Osteocyte (in vitro differentiated cells): ENCODE data around the gene SH2D4B. TPM values are rescaled to one million over a fixed set of nuclear protein-coding genes. Genes with fewer than 3 reads are reported as not detected.

Experiments
- DNase-seq: peaks from one replicate; pipeline ENCODE4 v3.0.0; 2021; ENCODE audit warnings: mixed read lengths; ENCODE audit not compliant: unreplicated experiment; ENCODE audit errors: extremely low spot score
- H3K27ac Mint-ChIP-seq: one replicate; pipeline ENCODE4 v1.8.0; 2021; ENCODE audit warnings: mild to moderate bottlenecking, mixed read lengths; ENCODE audit not compliant: unreplicated experiment
- H3K27me3 Mint-ChIP-seq: one replicate; pipeline ENCODE4 v1.8.0; 2021; ENCODE audit warnings: mixed read lengths; ENCODE audit not compliant: unreplicated experiment
- H3K36me3 Mint-ChIP-seq: one replicate; pipeline ENCODE4 v1.8.0; 2021; ENCODE audit warnings: mixed read lengths; ENCODE audit not compliant: unreplicated experiment
- H3K4me1 Mint-ChIP-seq: one replicate; pipeline ENCODE4 v1.8.0; 2021; ENCODE audit warnings: mixed read lengths; ENCODE audit not compliant: unreplicated experiment
- H3K4me3 Mint-ChIP-seq: one replicate; pipeline ENCODE4 v1.8.0; 2021; ENCODE audit warnings: mild to moderate bottlenecking, moderate library complexity, mixed read lengths; ENCODE audit not compliant: unreplicated experiment
- H3K9me3 Mint-ChIP-seq: one replicate; pipeline ENCODE4 v1.8.0; 2021; ENCODE audit warnings: mixed read lengths; ENCODE audit not compliant: unreplicated experiment
- CTCF ChIP-seq: fragments of 200-600 bp; sonication (generic); IDR thresholded peaks from 2 replicates; pipeline ENCODE4 v1.5.0; 2021; ENCODE audit warnings: antibody characterized with exemption, mild to moderate bottlenecking, moderate library complexity
- total RNA-seq: library from RNA; stranded (reverse); gene quantifications from 2 replicates; pipeline ENCODE4 v1.2.1, GENCODE V29; 2021

Gene SH2D4B
- total RNA-seq, 1 donor from 2014 or later = not detected

DNA sequence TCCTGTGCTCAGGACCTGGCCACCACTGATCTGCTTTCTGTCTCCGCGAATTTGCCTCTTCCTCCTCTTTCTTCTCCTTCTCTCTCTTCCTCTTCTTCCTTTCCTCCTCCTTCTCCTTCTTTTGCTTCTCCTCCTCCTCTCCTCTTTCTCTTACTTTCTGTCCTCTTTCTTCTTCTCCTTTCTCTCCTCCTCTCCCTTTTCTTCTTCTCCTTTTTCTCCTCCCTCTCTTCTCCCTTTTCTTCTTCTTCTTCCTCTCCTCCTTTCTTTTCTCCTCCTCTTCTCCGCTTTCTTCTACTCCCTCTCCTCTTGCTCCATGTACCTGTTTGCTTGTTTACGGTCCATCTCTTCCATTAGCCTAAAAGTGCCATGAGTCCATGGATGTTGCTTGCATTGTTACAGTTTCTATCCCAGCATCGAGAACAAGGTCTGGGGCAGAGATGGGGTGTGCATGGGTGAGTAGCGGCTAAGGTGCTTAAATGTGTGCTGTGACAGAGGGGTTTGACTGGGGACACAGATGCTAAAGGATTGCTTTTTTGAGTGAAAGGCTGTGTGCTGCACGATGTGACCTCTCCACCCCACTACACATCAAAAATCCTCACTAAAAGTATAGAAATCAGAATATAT, 7.7 kb downstream of the SH2D4B start:
- H3K4me1 Mint-ChIP-seq = no peaks in the 10 kb centered on the region
- no peaks in the 10 kb centered on the region for H3K36me3 Mint-ChIP-seq
- H3K27ac Mint-ChIP-seq = no peak overlapping the region
- no peaks in the 10 kb centered on the region for H3K9me3 Mint-ChIP-seq
- H3K27me3 Mint-ChIP-seq = peaks cover 14% of the 10 kb centered on the region
- H3K4me3 Mint-ChIP-seq = no peak overlapping the region
- no peak for DNase-seq
- TF ChIP-seq CTCF = no peak

DNA sequence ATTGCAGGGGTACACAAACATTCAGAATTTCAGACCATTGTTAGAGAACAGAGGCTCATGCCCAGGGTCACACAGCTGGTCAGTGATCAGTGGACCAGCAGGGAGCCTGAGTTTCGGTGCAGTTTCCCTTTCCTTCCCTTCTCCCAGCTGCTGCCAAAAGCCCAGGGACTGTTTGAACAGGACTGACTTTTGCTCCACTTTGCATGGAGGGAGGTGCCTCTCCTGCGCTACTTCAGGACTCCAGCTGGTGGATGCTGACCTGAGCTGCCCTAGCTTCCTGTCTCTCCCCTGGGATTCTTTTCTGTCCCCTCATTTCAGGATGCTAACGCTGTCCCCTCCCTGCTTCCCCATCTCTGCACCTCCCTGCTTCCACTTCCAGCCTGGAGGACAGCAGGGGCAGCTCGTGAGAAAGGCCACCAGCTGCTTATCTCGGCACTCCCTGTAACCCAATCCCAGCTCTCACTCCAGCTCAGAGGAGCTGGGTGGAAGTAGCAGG, 14.5 kb downstream of the SH2D4B start:
- TF ChIP-seq CTCF = no peak
- Mint-ChIP-seq H3K9me3 (no peaks in the 10 kb centered on the region), H3K4me3 (no peak overlapping the region), H3K27ac (no peak overlapping the region), H3K4me1 (peaks cover 3% of the 10 kb centered on the region), H3K36me3 (no peaks in the 10 kb centered on the region), H3K27me3 (peaks cover 32% of the 10 kb centered on the region)
- DNase-seq = peak; percentile 64

GRCh38 chr10:80553436-80553835, 15.7 kb downstream of the SH2D4B start:
- H3K36me3 Mint-ChIP-seq = no peaks in the 10 kb centered on the region
- peaks cover 3% of the 10 kb centered on the region for H3K4me1 Mint-ChIP-seq
- peak; percentile 67 for DNase-seq
- H3K4me3 Mint-ChIP-seq = no peak overlapping the region
- H3K27me3 Mint-ChIP-seq = peaks cover 37% of the 10 kb centered on the region
- no peaks in the 10 kb centered on the region for H3K9me3 Mint-ChIP-seq
- H3K27ac Mint-ChIP-seq = no peak overlapping the region
- TF ChIP-seq CTCF = no peak

DNA sequence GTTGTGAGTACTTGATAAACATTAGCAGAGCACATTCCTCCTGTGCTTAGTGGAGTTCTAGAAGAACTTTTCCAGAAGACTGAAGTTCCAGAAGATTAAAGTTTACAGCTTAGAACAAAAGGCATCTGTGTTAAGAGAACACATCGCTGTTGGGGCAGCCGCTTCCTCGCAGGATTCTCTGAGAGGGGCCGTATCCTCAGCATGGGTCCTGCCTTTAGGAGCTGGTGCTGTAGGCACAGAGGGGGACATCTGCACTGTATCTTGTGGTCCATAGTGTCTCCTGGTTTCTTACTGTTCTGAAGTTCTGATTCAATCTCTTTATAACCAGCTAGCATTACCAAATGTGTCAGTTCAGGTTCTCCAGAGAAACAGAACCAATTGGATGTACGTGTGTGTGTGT, 16.3 kb downstream of the SH2D4B start:
- Mint-ChIP-seq H3K4me1 (peaks cover 3% of the 10 kb centered on the region), H3K9me3 (no peaks in the 10 kb centered on the region), H3K36me3 (no peaks in the 10 kb centered on the region), H3K27ac (no peak overlapping the region), H3K4me3 (no peak overlapping the region), H3K27me3 (peaks cover 35% of the 10 kb centered on the region)
- TF ChIP-seq CTCF = no peak
- peak; percentile 38 for DNase-seq

DNA sequence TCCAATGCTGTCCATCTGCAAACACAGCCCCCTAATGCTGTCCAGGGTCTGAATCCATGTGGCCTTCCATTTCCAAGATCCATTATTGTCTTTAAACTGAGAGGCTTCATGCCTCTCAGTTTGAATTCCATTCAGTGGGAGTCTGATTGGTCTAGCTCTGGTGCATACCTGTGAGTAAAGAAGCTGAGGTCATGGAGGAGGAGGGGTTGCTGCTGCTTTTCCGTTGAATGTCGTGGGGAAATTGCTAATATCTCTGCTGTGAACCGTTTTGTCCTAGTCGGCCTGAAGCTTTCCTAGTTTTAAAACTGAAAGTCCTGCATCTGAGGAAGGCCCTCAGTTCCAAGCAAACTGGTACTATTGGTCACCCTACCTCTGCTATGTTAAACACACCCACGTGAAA, 17.7 kb downstream of the SH2D4B start:
- Mint-ChIP-seq H3K9me3 (no peaks in the 10 kb centered on the region), H3K4me1 (peaks cover 3% of the 10 kb centered on the region), H3K27ac (no peak overlapping the region), H3K36me3 (no peaks in the 10 kb centered on the region), H3K4me3 (no peak overlapping the region), H3K27me3 (peaks cover 35% of the 10 kb centered on the region)
- no peak for DNase-seq
- no peak for TF ChIP-seq CTCF
